Transverse colon (tissue), 4 donors: ENCODE measurements around the gene CCNE1.

Source experiments
- CTCF ChIP-seq, 5 experiments: fragments of 200-600 bp in 3 of 5; fragments of 450-650 bp in 2 of 5; sonication (generic) in 3 of 5; IDR thresholded peaks; 1 replicate in 2 of 5; 2 replicates in 3 of 5; pipeline ENCODE4 v1.5.1; 2016 to 2017; ENCODE audit warnings: antibody characterized with exemption in 5 of 5, inconsistent platforms in 3 of 5, mild to moderate bottlenecking in 2 of 5, moderate library complexity in 1 of 5
- EP300 ChIP-seq: sonication (generic); formaldehyde crosslinking; IDR thresholded peaks from one replicate; pipeline ENCODE4 v1.6.1; 2017; ENCODE audit warnings: antibody characterized with exemption, low read depth
- POLR2AphosphoS5 ChIP-seq, 3 donors: sonication (generic); formaldehyde crosslinking; IDR thresholded peaks; one replicate each; pipeline ENCODE4 v1.6.1; 2016; ENCODE audit warnings: antibody characterized with exemption in 3 of 3

GRCh38 chr19:29858621-29859020 lies 46.8 kb downstream of the CCNE1 start:
- no peak for TF ChIP-seq EP300
- no peak for TF ChIP-seq CTCF (IDR thresholded peaks at IDR 0.05)
- no peak for TF ChIP-seq POLR2AphosphoS5 (IDR thresholded peaks at IDR 0.05)
